Endothelial cell of umbilical vein (primary cell): Measurements from ENCODE around the gene C9orf78. TPM values are rescaled to one million over a fixed set of nuclear protein-coding genes. Genes with fewer than 3 reads are reported as not detected.

Experiments
- BruUV-seq: library from RNA; stranded (reverse); fragments of 400-500 nt; replicated peaks from 2 replicates; lab custom pipeline; 2021; lab: Mats Ljungman, UMichigan
- CTCF ChIA-PET: fragments of 300-600, 350-600 bp; sonication (Branson Sonifier 250); formaldehyde crosslinking; loops from one replicate; lab custom pipeline; 2021; ENCODE audit warnings: antibody characterized with exemption, inconsistent platforms; lab: Charles Lee
- POLR2A ChIA-PET: fragments of 300-600, 350-600 bp; sonication (Branson Sonifier 250); formaldehyde crosslinking; loops from one replicate; lab custom pipeline; 2021; ENCODE audit warnings: antibody characterized with exemption, inconsistent platforms; lab: Charles Lee
- DNase-seq: peaks from one replicate; pipeline ENCODE4 v3.0.0-alpha.2; 2011; ENCODE audit warnings: low read depth, low spot score
- FAIRE-seq: peaks from 2 replicates; lab custom pipeline; 2011; peaks lifted over from hg19 to GRCh38; lab: Jason Lieb, UNC
- H2AFZ ChIP-seq: 2 replicates; pipeline ENCODE4 v1.6.0; 2012; ENCODE audit warnings: low read depth, low read length, control low read depth, inconsistent platforms
- H3K27ac ChIP-seq: 2 replicates; pipeline ENCODE4 v1.5.1; 2011; ENCODE audit warnings: low read depth, mild to moderate bottlenecking, control low read depth, low read length, moderate library complexity; ENCODE audit not compliant: insufficient read depth
- H3K27me3 ChIP-seq, 2 experiments: 2 replicates each; pipeline versions ENCODE4 v1.6.0 to v1.6.1; 2011; ENCODE audit warnings: low read length in 2 of 2, mixed read lengths in 1 of 2; ENCODE audit not compliant: control insufficient read depth in 2 of 2, insufficient read depth in 2 of 2
- H3K36me3 ChIP-seq, 2 experiments: 2 replicates in 1 of 2; 3 replicates in 1 of 2; pipeline ENCODE4 v1.5.1; 2011; ENCODE audit warnings: low read length in 2 of 2, mild to moderate bottlenecking in 1 of 2, moderate library complexity in 1 of 2; ENCODE audit not compliant: control insufficient read depth in 2 of 2, insufficient read depth in 2 of 2; ENCODE audit errors: extremely low read depth in 1 of 2
- H3K4me1 ChIP-seq: 3 replicates; pipeline ENCODE4 v1.5.1; 2011; ENCODE audit warnings: mild to moderate bottlenecking, low read length; ENCODE audit not compliant: control insufficient read depth, insufficient read depth; ENCODE audit errors: extremely low read depth
- H3K4me2 ChIP-seq: 2 replicates; pipeline ENCODE4 v1.6.1; 2011; ENCODE audit warnings: low read length, control low read depth, mixed read lengths; ENCODE audit not compliant: insufficient read depth
- H3K4me3 ChIP-seq, 3 experiments: fragments of 200-600 bp in 1 of 3; sonication (generic), shearing (Covaris generic) in 1 of 3; replicated peaks in 1 of 3; 2 replicates each; pipeline ENCODE4 v1.5.1; 2011 to 2016; ENCODE audit warnings: control low read depth in 3 of 3, low read length in 3 of 3, mild to moderate bottlenecking in 2 of 3, inconsistent platforms in 1 of 3, low read depth in 1 of 3, moderate library complexity in 1 of 3; ENCODE audit not compliant: insufficient read depth in 1 of 3
- H3K79me2 ChIP-seq: 2 replicates; pipeline ENCODE4 v1.6.0; 2012; ENCODE audit warnings: low read length, inconsistent platforms; ENCODE audit not compliant: control insufficient read depth, insufficient read depth
- H3K9ac ChIP-seq: replicated peaks from 2 replicates; pipeline ENCODE3; 2011; ENCODE audit warnings: low read length, control low read depth; ENCODE audit not compliant: insufficient read depth; ENCODE audit errors: extremely low read depth
- H3K9me1 ChIP-seq: replicated peaks from 3 replicates; pipeline ENCODE4 v1.6.0; 2011; ENCODE audit warnings: mild to moderate bottlenecking, low read length; ENCODE audit not compliant: control insufficient read depth, insufficient read depth; ENCODE audit errors: extremely low read depth
- H3K9me3 ChIP-seq: replicated peaks from 2 replicates; pipeline ENCODE4 v1.5.1; 2012; ENCODE audit warnings: low read length, inconsistent platforms; ENCODE audit not compliant: control insufficient read depth, insufficient read depth
- H4K20me1 ChIP-seq: replicated peaks from 2 replicates; pipeline ENCODE3; 2011; ENCODE audit warnings: mild to moderate bottlenecking, low read length; ENCODE audit not compliant: control insufficient read depth, insufficient read depth; ENCODE audit errors: extremely low read depth
- EZH2 ChIP-seq: IDR thresholded peaks from 2 replicates; pipeline ENCODE4 v1.6.1; 2012; ENCODE audit warnings: borderline replicate concordance, low read depth, mild to moderate bottlenecking, moderate library complexity, low read length, inconsistent platforms; ENCODE audit not compliant: severe bottlenecking
- FOS ChIP-seq: IDR thresholded peaks from 2 replicates; pipeline ENCODE4 v1.6.1; 2011; ENCODE audit warnings: mild to moderate bottlenecking, low read length, moderate library complexity, borderline replicate concordance; ENCODE audit not compliant: insufficient read depth
- GATA2 ChIP-seq: IDR thresholded peaks from 2 replicates; pipeline ENCODE4 v1.7.0; 2011; ENCODE audit warnings: low read depth, mild to moderate bottlenecking, moderate library complexity, mixed read lengths, low read length; ENCODE audit not compliant: insufficient read length, insufficient read depth
- JUN ChIP-seq: IDR thresholded peaks from 2 replicates; pipeline ENCODE4 v1.6.1; 2011; ENCODE audit warnings: borderline replicate concordance, low read depth; ENCODE audit not compliant: insufficient read length, insufficient read depth
- MAX ChIP-seq: IDR thresholded peaks from 2 replicates; pipeline ENCODE4 v1.6.1; 2011; ENCODE audit not compliant: insufficient read depth, insufficient read length
- MYC ChIP-seq: IDR thresholded peaks from one replicate; pipeline ENCODE4 v1.6.1; 2011; ENCODE audit warnings: mild to moderate bottlenecking, low read depth, low read length
- POLR2A ChIP-seq: IDR thresholded peaks from 2 replicates; pipeline ENCODE4 v1.6.1; 2012; ENCODE audit warnings: low read depth, mild to moderate bottlenecking, control low read depth, low read length
- POLR2AphosphoS5 ChIP-seq: IDR thresholded peaks from 2 replicates; pipeline ENCODE4 v1.6.1; 2012; ENCODE audit warnings: low read depth, mild to moderate bottlenecking, control low read depth, low read length, moderate library complexity; ENCODE audit not compliant: insufficient read depth
- dilution Hi-C: fragments of 300-500 bp; cut with MboI; formaldehyde crosslinking; loops from one replicate; pipeline ENCODE4 v1.15.0; 2019; ENCODE audit warnings: low sequenced_read_pairs; ENCODE audit not compliant: extremely low pct_ligation_motif_present
- intact Hi-C: fragments of 100-400 bp; cut with micrococcal nuclease; formaldehyde crosslinking; loops from one replicate; pipeline ENCODE4 v1.10.0; 2022
- polyA plus RNA-seq, 4 experiments: library from polyadenylated mRNA; depleted of rRNA in 3 of 4; stranded (reverse) in 3 of 4; unstranded in 1 of 4; fragments of >200 nt; gene quantifications; 2 replicates each; pipeline versions ENCODE4 v1.2.1 to v1.2.3, GENCODE V29; 2011 to 2012; ENCODE audit warnings: missing spikeins in 1 of 4
- total RNA-seq: library from RNA; stranded (reverse); gene quantifications from 2 replicates; pipeline ENCODE4 v1.2.3, GENCODE V29; 2021
- TF ChIP-seq, protein P1 (sequence below), 2 donors: IDR thresholded peaks; 1 replicate in 1 of 2; 2 replicates in 1 of 2; pipeline ENCODE4 v1.5.1; 2011; ENCODE audit warnings: low read length in 2 of 2, mild to moderate bottlenecking in 2 of 2, moderate library complexity in 2 of 2, control low read depth in 1 of 2, inconsistent platforms in 1 of 2, low read depth in 1 of 2; ENCODE audit not compliant: insufficient read depth in 1 of 2; ENCODE audit errors: extremely low read depth in 1 of 2

Gene C9orf78
- total and polyA plus RNA-seq, 2 donors (not counting 3 experiments of a cell fraction or from before 2014, with no cell fraction given): 17.9 to 34.6 TPM

DNA sequence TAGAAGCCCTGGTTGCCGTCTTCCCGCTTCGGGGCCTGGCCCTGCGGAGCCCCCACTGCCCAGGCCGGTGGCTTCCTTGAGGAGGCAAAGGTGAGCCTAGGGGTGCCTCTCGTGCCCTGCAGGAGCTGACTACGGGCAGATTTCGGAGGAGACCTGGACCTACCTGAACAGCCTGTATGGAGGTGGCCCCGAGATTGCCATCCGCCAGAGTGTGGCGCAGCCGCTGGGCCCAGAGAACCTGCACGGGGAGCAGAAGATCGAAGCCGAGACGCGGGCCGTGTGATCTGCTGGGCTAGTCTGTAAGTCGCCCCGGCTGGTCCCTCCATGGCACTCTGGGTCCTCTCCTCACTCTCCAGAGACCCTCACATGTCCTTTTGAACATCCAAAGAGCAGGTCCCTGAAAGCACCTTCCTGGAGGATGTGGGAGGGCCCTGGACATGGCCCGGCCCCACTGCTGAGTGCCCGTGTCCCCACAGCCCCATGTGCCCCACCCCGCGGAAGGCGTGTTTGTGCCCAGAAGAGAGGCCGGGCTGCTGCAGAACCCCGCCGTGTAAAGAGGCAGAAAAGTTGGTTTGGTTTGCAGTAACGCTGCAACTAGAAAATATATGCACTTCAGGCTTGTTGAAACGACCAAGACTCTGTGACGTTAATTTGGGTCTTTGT is 45.0 kb upstream of the C9orf78 start:
- no peak overlapping the region for H3K4me2 ChIP-seq
- ChIA-PET POLR2A (no interaction called here), CTCF (no interaction called here)
- no TSS peak for BruUV-seq
- H3K27me3 ChIP-seq: no peaks in the 10 kb centered on the region
- dilution Hi-C loops: no loop called here
- no peaks in the 10 kb centered on the region for H3K9me3 ChIP-seq
- FAIRE-seq: no peak
- H3K36me3 ChIP-seq: peaks cover 0 to 11% of the 10 kb centered on the region in 2 experiments
- H2AFZ ChIP-seq: no peak overlapping the region
- no peak overlapping the region for H3K4me3 ChIP-seq
- H3K4me1 ChIP-seq: peaks cover 13% of the 10 kb centered on the region
- intact Hi-C loops: loop anchor here (10.0 kb wide), 1 partner anchor 355 kb away; no protein-coding TSS in a partner anchor
- DNase-seq: no peak
- no peaks in the 10 kb centered on the region for H3K9me1 ChIP-seq
- TF ChIP-seq POLR2AphosphoS5 (no peak), MYC (no peak), POLR2A (no peak), EZH2 (no peak), MAX (no peak), JUN (no peak), FOS (no peak), GATA2 (no peak)
- TF ChIP-seq, protein P1, sequence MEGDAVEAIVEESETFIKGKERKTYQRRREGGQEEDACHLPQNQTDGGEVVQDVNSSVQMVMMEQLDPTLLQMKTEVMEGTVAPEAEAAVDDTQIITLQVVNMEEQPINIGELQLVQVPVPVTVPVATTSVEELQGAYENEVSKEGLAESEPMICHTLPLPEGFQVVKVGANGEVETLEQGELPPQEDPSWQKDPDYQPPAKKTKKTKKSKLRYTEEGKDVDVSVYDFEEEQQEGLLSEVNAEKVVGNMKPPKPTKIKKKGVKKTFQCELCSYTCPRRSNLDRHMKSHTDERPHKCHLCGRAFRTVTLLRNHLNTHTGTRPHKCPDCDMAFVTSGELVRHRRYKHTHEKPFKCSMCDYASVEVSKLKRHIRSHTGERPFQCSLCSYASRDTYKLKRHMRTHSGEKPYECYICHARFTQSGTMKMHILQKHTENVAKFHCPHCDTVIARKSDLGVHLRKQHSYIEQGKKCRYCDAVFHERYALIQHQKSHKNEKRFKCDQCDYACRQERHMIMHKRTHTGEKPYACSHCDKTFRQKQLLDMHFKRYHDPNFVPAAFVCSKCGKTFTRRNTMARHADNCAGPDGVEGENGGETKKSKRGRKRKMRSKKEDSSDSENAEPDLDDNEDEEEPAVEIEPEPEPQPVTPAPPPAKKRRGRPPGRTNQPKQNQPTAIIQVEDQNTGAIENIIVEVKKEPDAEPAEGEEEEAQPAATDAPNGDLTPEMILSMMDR (IDR thresholded peaks at IDR 0.05; ENCODE audit: extremely low read depth in 1 of 2, insufficient read depth in 1 of 2, low read depth in 1 of 2, low read length in 2 of 2): no peak
- H3K27ac ChIP-seq: no peak overlapping the region
- no peak overlapping the region for H3K9ac ChIP-seq
- no peaks in the 10 kb centered on the region for H3K79me2 ChIP-seq
- no peaks in the 10 kb centered on the region for H4K20me1 ChIP-seq
